Measurements from ENCODE around the gene FRMD3.

FRMD3 gene

GRCh38 chr9:83466877-83467276, 71.3 kb downstream of the FRMD3 start:
- TF ChIP-seq, protein P1, sequence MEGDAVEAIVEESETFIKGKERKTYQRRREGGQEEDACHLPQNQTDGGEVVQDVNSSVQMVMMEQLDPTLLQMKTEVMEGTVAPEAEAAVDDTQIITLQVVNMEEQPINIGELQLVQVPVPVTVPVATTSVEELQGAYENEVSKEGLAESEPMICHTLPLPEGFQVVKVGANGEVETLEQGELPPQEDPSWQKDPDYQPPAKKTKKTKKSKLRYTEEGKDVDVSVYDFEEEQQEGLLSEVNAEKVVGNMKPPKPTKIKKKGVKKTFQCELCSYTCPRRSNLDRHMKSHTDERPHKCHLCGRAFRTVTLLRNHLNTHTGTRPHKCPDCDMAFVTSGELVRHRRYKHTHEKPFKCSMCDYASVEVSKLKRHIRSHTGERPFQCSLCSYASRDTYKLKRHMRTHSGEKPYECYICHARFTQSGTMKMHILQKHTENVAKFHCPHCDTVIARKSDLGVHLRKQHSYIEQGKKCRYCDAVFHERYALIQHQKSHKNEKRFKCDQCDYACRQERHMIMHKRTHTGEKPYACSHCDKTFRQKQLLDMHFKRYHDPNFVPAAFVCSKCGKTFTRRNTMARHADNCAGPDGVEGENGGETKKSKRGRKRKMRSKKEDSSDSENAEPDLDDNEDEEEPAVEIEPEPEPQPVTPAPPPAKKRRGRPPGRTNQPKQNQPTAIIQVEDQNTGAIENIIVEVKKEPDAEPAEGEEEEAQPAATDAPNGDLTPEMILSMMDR (IDR thresholded peaks at IDR 0.05; ENCODE audit: low read depth, low read length, missing control alignments) = no peak
- in situ Hi-C loops (cut with HindIII; ENCODE audit: low sequenced_read_pairs) = no loop called here
- no peak for DNase-seq (ENCODE audit: low read depth)
- H3K4me3 ChIP-seq (ENCODE audit: low read depth, low read length) = no peak overlapping the region

DNA sequence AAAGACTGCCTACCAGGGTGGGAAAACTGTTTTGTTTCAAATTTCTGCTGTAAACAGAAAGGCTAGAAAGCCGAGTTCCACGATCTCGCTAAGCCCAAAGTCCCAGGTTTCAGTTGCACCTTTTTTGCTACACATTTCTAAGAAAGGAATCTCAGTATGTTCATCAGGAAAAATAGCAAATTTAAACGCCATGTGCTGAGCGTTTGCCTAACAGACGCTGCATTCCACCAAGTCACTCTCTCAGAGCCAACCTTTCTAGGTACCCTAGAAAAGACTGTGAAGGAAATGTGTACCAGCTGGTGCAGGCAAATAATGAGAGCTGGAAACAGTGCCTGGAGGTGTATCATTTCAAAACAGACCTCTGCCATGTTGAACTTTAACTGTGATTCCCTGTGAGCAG, 71.8 kb downstream of the FRMD3 start:
- no peak for DNase-seq (ENCODE audit: low read depth)
- no peak overlapping the region for H3K4me3 ChIP-seq (ENCODE audit: low read depth, low read length)
- TF ChIP-seq, protein P1 (IDR thresholded peaks at IDR 0.05; ENCODE audit: low read depth, low read length, missing control alignments) = no peak
- in situ Hi-C loops (cut with HindIII; ENCODE audit: low sequenced_read_pairs) = no loop called here

DNA sequence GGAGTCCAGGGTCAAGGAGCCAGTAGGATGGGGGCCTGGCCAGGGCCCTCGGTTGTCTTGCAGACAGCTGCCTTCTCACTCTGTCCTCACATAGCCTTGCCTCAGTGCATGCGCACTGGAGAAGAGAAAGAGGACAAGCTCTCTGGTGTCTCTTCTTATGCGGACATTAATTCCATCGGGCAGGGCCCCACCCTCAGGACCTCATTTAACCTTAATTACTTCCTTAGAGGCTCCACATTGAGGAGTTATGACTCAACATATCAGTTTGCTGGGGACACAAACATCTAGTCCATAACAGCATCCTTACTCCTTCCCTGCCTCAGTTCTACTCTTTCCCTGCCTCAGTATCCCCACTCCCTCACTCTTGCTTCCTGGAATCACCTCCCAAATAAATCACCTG, 78.4 kb downstream of the FRMD3 start:
- TF ChIP-seq, protein P1 (IDR thresholded peaks at IDR 0.05; ENCODE audit: low read depth, low read length, missing control alignments) = no peak
- H3K4me3 ChIP-seq (ENCODE audit: low read depth, low read length) = no peak overlapping the region
- no peak for DNase-seq (ENCODE audit: low read depth)
- in situ Hi-C loops (cut with HindIII; ENCODE audit: low sequenced_read_pairs) = no loop called here

DNA sequence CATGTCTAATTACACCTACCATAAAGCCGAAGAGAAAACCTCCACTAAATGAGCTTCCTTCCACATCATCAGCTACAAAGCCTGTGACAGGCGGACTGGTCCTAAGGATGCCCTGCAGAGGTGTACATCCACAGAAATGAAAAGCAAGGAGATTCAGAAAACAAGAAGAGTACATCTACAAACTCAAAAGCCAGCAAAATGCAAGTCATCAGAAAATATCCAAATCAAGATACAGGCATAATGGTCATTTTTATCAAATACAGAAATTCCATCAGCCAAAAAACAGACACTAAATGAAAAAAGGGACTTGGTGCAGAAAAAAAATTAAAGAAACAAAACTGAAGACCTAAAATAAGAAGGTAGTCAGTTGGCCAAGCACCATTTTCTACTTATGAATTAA, 79.7 kb downstream of the FRMD3 start:
- no peak overlapping the region for H3K4me3 ChIP-seq (ENCODE audit: low read depth, low read length)
- TF ChIP-seq, protein P1 (IDR thresholded peaks at IDR 0.05; ENCODE audit: low read depth, low read length, missing control alignments) = no peak
- in situ Hi-C loops (cut with HindIII; ENCODE audit: low sequenced_read_pairs) = no loop called here
- DNase-seq (ENCODE audit: low read depth) = no peak

- TF ChIP-seq, protein P1 (IDR thresholded peaks at IDR 0.05; ENCODE audit: low read depth, low read length, missing control alignments) = no peak
- DNase-seq (ENCODE audit: low read depth) = no peak
- in situ Hi-C loops (cut with HindIII; ENCODE audit: low sequenced_read_pairs) = no loop called here
- no peak overlapping the region for H3K4me3 ChIP-seq (ENCODE audit: low read depth, low read length)
Measured at GRCh38 chr9:83457005-83457404, 81.2 kb downstream of the FRMD3 start.

DNA sequence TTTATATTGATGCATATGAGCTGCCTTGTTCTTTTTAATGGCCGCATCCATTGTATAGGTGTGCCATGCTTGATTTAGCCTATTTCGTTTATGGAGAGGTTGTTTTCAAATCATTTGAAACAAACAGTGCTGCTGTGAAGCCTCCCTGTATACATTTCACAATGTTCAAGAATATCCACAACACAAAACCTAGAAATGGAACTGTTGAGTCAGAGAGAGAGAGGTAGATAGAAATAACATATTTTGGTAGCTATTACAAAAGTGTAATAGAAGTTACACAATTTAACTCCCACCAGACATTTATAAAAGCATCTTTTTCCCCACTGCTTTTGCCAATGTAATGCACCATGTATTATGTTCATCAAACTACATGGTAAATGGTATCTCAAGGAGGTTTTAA, 82.0 kb downstream of the FRMD3 start:
- in situ Hi-C loops (cut with HindIII; ENCODE audit: low sequenced_read_pairs) = no loop called here
- H3K4me3 ChIP-seq (ENCODE audit: low read depth, low read length) = no peak overlapping the region
- TF ChIP-seq, protein P1 (IDR thresholded peaks at IDR 0.05; ENCODE audit: low read depth, low read length, missing control alignments) = no peak
- DNase-seq (ENCODE audit: low read depth) = no peak

DNA sequence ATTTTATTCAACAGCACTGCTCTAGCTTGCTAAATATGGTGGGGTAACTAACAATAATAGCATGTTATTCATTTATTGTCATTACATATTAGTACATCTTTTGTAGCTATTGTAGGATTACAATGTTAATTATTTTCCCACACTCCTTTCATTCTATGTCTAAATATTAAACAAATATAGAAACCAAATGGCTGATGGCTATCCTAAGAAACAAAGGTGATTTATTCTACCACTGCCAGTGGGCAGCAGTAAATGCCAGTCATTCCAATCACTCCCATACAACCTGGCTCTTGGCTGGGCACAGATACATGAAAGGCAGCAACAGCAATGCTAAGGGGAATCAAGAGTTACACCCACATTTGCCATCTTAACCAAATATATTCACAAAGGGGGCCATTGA, 84.1 kb downstream of the FRMD3 start:
- TF ChIP-seq, protein P1 (IDR thresholded peaks at IDR 0.05; ENCODE audit: low read depth, low read length, missing control alignments) = no peak

More for the DNA sequence above, 84.1 kb downstream of the FRMD3 start:
- no peak for DNase-seq (ENCODE audit: low read depth)
- in situ Hi-C loops (cut with HindIII; ENCODE audit: low sequenced_read_pairs) = no loop called here
- no peak overlapping the region for H3K4me3 ChIP-seq (ENCODE audit: low read depth, low read length)
